HCT116 (cell line): ENCODE measurements around the gene FKBP14. TPM values are rescaled to one million over a fixed set of nuclear protein-coding genes. Genes with fewer than 3 reads are reported as not detected.

Experiments used
- ATAC-seq: fragments of 200-7000 bp; cut with Tn5 transposase; 2 replicates; pipeline ENCODE4 v1.9.1; 2020; ENCODE audit warnings: mild to moderate bottlenecking, moderate library complexity
- BruUV-seq: library from RNA; stranded (reverse); fragments of 400-500 nt; replicated peaks from 2 replicates; lab custom pipeline; 2021; lab: Mats Ljungman, UMichigan
- CTCF ChIA-PET: fragments of 300-600 bp; sonication (Branson Sonifier 250); formaldehyde crosslinking; loops from one replicate; lab custom pipeline; 2021; ENCODE audit warnings: antibody characterized with exemption; lab: Charles Lee
- POLR2A ChIA-PET: fragments of 300-600, 350-600 bp; sonication (Branson Sonifier 250); formaldehyde crosslinking; loops from one replicate; lab custom pipeline; 2021; ENCODE audit warnings: antibody characterized with exemption; lab: Charles Lee
- RAD21 ChIA-PET, 2 experiments: fragments of 300-600 bp; sonication (Branson Sonifier 250); formaldehyde crosslinking; loops; one replicate each; lab custom pipeline; 2023; ENCODE audit warnings: low total read pairs in 2 of 2; ENCODE audit not compliant: uncharacterized antibody in 2 of 2, unreplicated experiment in 2 of 2, low non-redundant PET in 1 of 2; lab: Charles Lee
- DNase-seq: peaks from one replicate; pipeline ENCODE4 v3.0.0-alpha.2; 2010; ENCODE audit warnings: low read depth, low spot score
- H2AFZ ChIP-seq: fragments of 200-600 bp; shearing (Covaris generic), sonication (generic); 2 replicates; pipeline ENCODE4 v1.6.1; 2017; ENCODE audit warnings: low read depth, mixed run types, mixed read lengths, antibody characterized with exemption, low read length; ENCODE audit not compliant: poor library complexity, severe bottlenecking
- H3K27ac ChIP-seq: 2 replicates; pipeline ENCODE4 v1.5.1; 2012; ENCODE audit warnings: low read depth, low read length
- H3K27me3 ChIP-seq: fragments of 200-600 bp; sonication (generic); 2 replicates; pipeline ENCODE4 v1.6.1; 2016; ENCODE audit warnings: mixed run types, low read length, mixed read lengths; ENCODE audit not compliant: insufficient read depth
- H3K36me3 ChIP-seq, 2 experiments: fragments of 200-500 bp in 1 of 2; fragments of 200-600 bp in 1 of 2; sonication (Bioruptor generic) in 1 of 2; sonication (generic) in 1 of 2; 2 replicates each; pipeline versions ENCODE4 v1.5.1 to v1.6.1; 2014 to 2016; ENCODE audit warnings: low read length in 2 of 2, inconsistent platforms in 1 of 2, mixed read lengths in 1 of 2, mixed run types in 1 of 2; ENCODE audit not compliant: insufficient read depth in 2 of 2, control insufficient read depth in 1 of 2
- H3K4me1 ChIP-seq, 2 experiments: fragments of 200-600 bp in 1 of 2; sonication (generic) in 1 of 2; 2 replicates each; pipeline versions ENCODE4 v1.5.1 to v1.6.1; 2012 to 2017; ENCODE audit warnings: low read length in 2 of 2, inconsistent platforms in 1 of 2, mild to moderate bottlenecking in 1 of 2, mixed read lengths in 1 of 2, mixed run types in 1 of 2, moderate library complexity in 1 of 2; ENCODE audit not compliant: insufficient read depth in 2 of 2, control insufficient read depth in 1 of 2
- H3K4me2 ChIP-seq: fragments of 200-600 bp; sonication (generic); 2 replicates; pipeline ENCODE4 v1.6.1; 2017; ENCODE audit warnings: mixed run types, low read length, mixed read lengths
- H3K4me3 ChIP-seq, 2 experiments: fragments of 200-600 bp in 1 of 2; sonication (generic) in 1 of 2; replicated peaks in 1 of 2; 2 replicates each; pipeline ENCODE4 v1.5.1; 2011 to 2016; ENCODE audit warnings: low read length in 2 of 2, control low read depth in 1 of 2, low read depth in 1 of 2, mild to moderate bottlenecking in 1 of 2, mixed read lengths in 1 of 2, mixed run types in 1 of 2
- H3K79me2 ChIP-seq: fragments of 200-600 bp; sonication (generic); 2 replicates; pipeline ENCODE4 v1.6.1; 2017; ENCODE audit warnings: mild to moderate bottlenecking, mixed run types, low read length, moderate library complexity, mixed read lengths; ENCODE audit not compliant: insufficient read depth
- H3K9ac ChIP-seq: fragments of 200-600 bp; sonication (generic); 2 replicates; pipeline ENCODE4 v1.6.1; 2016; ENCODE audit warnings: low read length, mixed read lengths
- H3K9me2 ChIP-seq: fragments of 200-600 bp; sonication (generic), shearing (Covaris generic); 2 replicates; pipeline ENCODE4 v1.6.1; 2017; ENCODE audit warnings: mixed run types, mild to moderate bottlenecking, moderate library complexity; ENCODE audit not compliant: insufficient read depth
- H3K9me3 ChIP-seq, 2 experiments: fragments of 200-500 bp in 1 of 2; fragments of 200-600 bp in 1 of 2; sonication (Bioruptor generic) in 1 of 2; sonication (generic) in 1 of 2; 2 replicates each; pipeline ENCODE4 v1.6.1; 2014 to 2017; ENCODE audit warnings: low read length in 2 of 2, mixed read lengths in 2 of 2, inconsistent platforms in 1 of 2, low read depth in 1 of 2, mild to moderate bottlenecking in 1 of 2, mixed run types in 1 of 2, moderate library complexity in 1 of 2; ENCODE audit not compliant: control insufficient read depth in 1 of 2, insufficient read depth in 1 of 2
- H4K20me1 ChIP-seq: fragments of 200-600 bp; sonication (generic), shearing (Covaris generic); 2 replicates; pipeline ENCODE4 v1.6.1; 2017; ENCODE audit warnings: mixed run types, mild to moderate bottlenecking, moderate library complexity; ENCODE audit not compliant: insufficient read depth
- CBX3 ChIP-seq: IDR thresholded peaks from 2 replicates; pipeline ENCODE4 v1.6.1; 2012; ENCODE audit warnings: low read depth
- CEBPB ChIP-seq: IDR thresholded peaks from 2 replicates; pipeline ENCODE4 v1.6.1; 2012; ENCODE audit warnings: low read depth
- EZH2 ChIP-seq: fragments of 200-600 bp; sonication (generic); IDR thresholded peaks from 2 replicates; pipeline ENCODE4 v1.6.1; 2017; ENCODE audit warnings: antibody characterized with exemption, mixed run types
- MAX ChIP-seq: IDR thresholded peaks from 2 replicates; pipeline ENCODE4 v1.6.1; 2012
- POLR2A ChIP-seq: IDR thresholded peaks from 2 replicates; pipeline ENCODE4 v1.7.0; 2011; ENCODE audit warnings: borderline replicate concordance; ENCODE audit not compliant: insufficient read depth, insufficient read length; ENCODE audit errors: extremely low read depth
- POLR2AphosphoS5 ChIP-seq: IDR thresholded peaks from 2 replicates; pipeline ENCODE4 v1.6.1; 2011; ENCODE audit warnings: mild to moderate bottlenecking, low read depth, low read length, moderate library complexity
- REST ChIP-seq: IDR thresholded peaks from 2 replicates; pipeline ENCODE4 v1.6.1; 2012; ENCODE audit warnings: low read depth
- TCF7L2 ChIP-seq: IDR thresholded peaks from 2 replicates; pipeline ENCODE4 v1.7.0; 2011; ENCODE audit warnings: borderline replicate concordance, inconsistent platforms; ENCODE audit not compliant: insufficient read depth, insufficient read length; ENCODE audit errors: extremely low read depth
- intact Hi-C: fragments of 100-400 bp; cut with micrococcal nuclease; formaldehyde crosslinking; loops from 2 replicates; pipeline ENCODE4 v1.10.0; 2022
- total RNA-seq: library from RNA; stranded (reverse); gene quantifications from one replicate; pipeline ENCODE4 v1.2.1, GENCODE V29; 2021; ENCODE audit not compliant: unreplicated experiment

The FKBP14 gene
- total RNA-seq, 1 experiment from 2014 or later: 13.6 TPM

GRCh38 chr7:30023524-30023923 lies 3.0 kb downstream of the FKBP14 start:
- TF ChIP-seq EZH2 (no peak), POLR2A (no peak), MAX (no peak), CBX3 (no peak), REST (no peak), TCF7L2 (no peak), POLR2AphosphoS5 (no peak), CEBPB (no peak)
- POLR2A ChIA-PET: no interaction called here
- BruUV-seq: no TSS peak
- no peak overlapping the region for H3K4me3 ChIP-seq
- RAD21 ChIA-PET: no interaction called here
- H3K27ac ChIP-seq: no peak overlapping the region
- H3K4me2 ChIP-seq: no peak overlapping the region
- no peaks in the 10 kb centered on the region for H3K9me2 ChIP-seq
- H2AFZ ChIP-seq: no peak overlapping the region
- no peak overlapping the region for H3K9ac ChIP-seq
- DNase-seq (no peak), ATAC-seq (no peak)
- peaks cover 8 to 20% of the 10 kb centered on the region in 2 experiments for H3K4me1 ChIP-seq
- CTCF ChIA-PET: no interaction called here
- intact Hi-C loops: no loop called here
- peaks cover 0 to 3% of the 10 kb centered on the region in 2 experiments; a peak in 1 of 4 replicates for H3K36me3 ChIP-seq
- H3K9me3 ChIP-seq: no peaks in the 10 kb centered on the region
- no peaks in the 10 kb centered on the region for H4K20me1 ChIP-seq
- H3K27me3 ChIP-seq: no peaks in the 10 kb centered on the region
- H3K79me2 ChIP-seq: peaks cover 26% of the 10 kb centered on the region
